ENCODE data around the gene ANKRD6.

DNA sequence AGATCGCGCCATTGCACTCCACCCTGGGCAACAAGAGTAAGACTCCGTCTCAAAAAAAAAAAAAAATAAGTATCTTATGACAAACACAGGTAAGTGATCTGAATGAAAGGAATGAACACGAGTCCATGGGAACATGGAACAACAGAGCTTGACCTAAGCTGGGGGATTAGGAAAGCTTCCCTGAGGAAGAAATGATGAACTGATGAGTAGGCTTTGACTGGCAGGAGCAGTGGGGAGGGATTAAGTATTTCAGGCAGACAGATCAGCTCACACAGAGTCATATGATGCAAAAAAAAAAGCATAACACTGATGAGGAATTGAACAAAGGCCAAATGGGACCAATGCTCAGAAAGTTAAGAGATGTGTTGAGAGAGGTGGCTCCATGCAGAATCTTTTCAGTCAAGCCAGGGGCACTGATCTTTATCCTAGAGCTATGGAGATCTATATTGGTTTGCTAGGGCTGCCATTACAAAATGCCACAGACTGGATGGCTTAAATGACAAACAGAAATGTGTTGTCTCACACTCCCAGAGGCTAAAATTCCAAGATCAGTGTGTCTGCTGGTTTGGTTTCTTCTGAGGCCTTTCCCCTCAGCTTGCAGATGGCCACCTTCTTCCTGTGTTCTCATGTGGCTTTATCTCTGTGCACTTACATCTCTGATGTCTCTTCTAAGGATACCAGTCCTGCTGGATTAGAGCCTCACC, 85.6 kb downstream of the ANKRD6 start:
- TF ChIP-seq, protein P1, sequence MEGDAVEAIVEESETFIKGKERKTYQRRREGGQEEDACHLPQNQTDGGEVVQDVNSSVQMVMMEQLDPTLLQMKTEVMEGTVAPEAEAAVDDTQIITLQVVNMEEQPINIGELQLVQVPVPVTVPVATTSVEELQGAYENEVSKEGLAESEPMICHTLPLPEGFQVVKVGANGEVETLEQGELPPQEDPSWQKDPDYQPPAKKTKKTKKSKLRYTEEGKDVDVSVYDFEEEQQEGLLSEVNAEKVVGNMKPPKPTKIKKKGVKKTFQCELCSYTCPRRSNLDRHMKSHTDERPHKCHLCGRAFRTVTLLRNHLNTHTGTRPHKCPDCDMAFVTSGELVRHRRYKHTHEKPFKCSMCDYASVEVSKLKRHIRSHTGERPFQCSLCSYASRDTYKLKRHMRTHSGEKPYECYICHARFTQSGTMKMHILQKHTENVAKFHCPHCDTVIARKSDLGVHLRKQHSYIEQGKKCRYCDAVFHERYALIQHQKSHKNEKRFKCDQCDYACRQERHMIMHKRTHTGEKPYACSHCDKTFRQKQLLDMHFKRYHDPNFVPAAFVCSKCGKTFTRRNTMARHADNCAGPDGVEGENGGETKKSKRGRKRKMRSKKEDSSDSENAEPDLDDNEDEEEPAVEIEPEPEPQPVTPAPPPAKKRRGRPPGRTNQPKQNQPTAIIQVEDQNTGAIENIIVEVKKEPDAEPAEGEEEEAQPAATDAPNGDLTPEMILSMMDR (IDR thresholded peaks at IDR 0.05; ENCODE audit: poor library complexity), result no peak
- no peak for TF ChIP-seq EZH2 (IDR thresholded peaks at IDR 0.05; ENCODE audit: borderline replicate concordance)
- no peak for TF ChIP-seq EZH2phosphoT487 (IDR thresholded peaks at IDR 0.05; ENCODE audit: low read depth, severe bottlenecking, unreplicated experiment)
